WTC11 (cell line): ENCODE measurements around the gene ROPN1L. TPM values are rescaled to one million over a fixed set of nuclear protein-coding genes. Genes with fewer than 3 reads are reported as not detected.

ENCODE experiments used
- ATAC-seq: fragments of 200-7000 bp; cut with Tn5 transposase; 2 replicates; pipeline ENCODE4 v1.10.0; 2021; ENCODE audit warnings: mild to moderate bottlenecking, moderate library complexity
- CTCF ChIA-PET: fragments of 300-600 bp; sonication (Branson Sonifier 250); formaldehyde crosslinking; loops from one replicate; lab custom pipeline; 2021; ENCODE audit warnings: antibody characterized with exemption; lab: Charles Lee
- POLR2A ChIA-PET: fragments of 350-600 bp; sonication (Branson Sonifier 250); formaldehyde crosslinking; loops from one replicate; lab custom pipeline; 2021; ENCODE audit warnings: antibody characterized with exemption; lab: Charles Lee
- DNase-seq: peaks from one replicate; pipeline ENCODE4 v3.0.0; 2021; ENCODE audit warnings: low spot score
- H3K27ac Mint-ChIP-seq: 2 replicates; pipeline ENCODE4 v1.8.0; 2021; ENCODE audit warnings: mixed read lengths
- H3K27me3 Mint-ChIP-seq: 2 replicates; pipeline ENCODE4 v1.8.0; 2021; ENCODE audit warnings: low read depth, mild to moderate bottlenecking, moderate library complexity, mixed read lengths
- H3K36me3 Mint-ChIP-seq: 2 replicates; pipeline ENCODE4 v1.8.0; 2021; ENCODE audit warnings: mixed read lengths
- H3K4me1 Mint-ChIP-seq: 2 replicates; pipeline ENCODE4 v1.8.0; 2022; ENCODE audit warnings: mixed read lengths
- H3K4me3 Mint-ChIP-seq: 2 replicates; pipeline ENCODE4 v1.8.0; 2021; ENCODE audit warnings: mild to moderate bottlenecking, moderate library complexity, mixed read lengths
- H3K9me3 Mint-ChIP-seq: 2 replicates; pipeline ENCODE4 v1.8.0; 2021; ENCODE audit warnings: mixed read lengths
- EMX1 ChIP-seq: fragments of 250-450 bp; sonication (Bioruptor Pico); IDR thresholded peaks from 2 replicates; pipeline ENCODE4 v1.8.0; 2021; ENCODE audit warnings: mild to moderate bottlenecking
- GRHL2 ChIP-seq: fragments of 250-450 bp; sonication (Bioruptor Pico); IDR thresholded peaks from 2 replicates; pipeline ENCODE4 v1.8.0; 2022; ENCODE audit warnings: mild to moderate bottlenecking, moderate library complexity; ENCODE audit not compliant: insufficient replicate concordance, severe bottlenecking
- GTF2I ChIP-seq: fragments of 250-450 bp; sonication (Bioruptor Pico); conservative IDR thresholded peaks from 2 replicates; pipeline ENCODE4 v1.4.0; 2021; ENCODE audit warnings: mild to moderate bottlenecking
- HMGA2 ChIP-seq: fragments of 250-450 bp; sonication (Bioruptor Pico); IDR thresholded peaks from 2 replicates; pipeline ENCODE4 v1.4.0; 2021; ENCODE audit warnings: mild to moderate bottlenecking, moderate library complexity
- MXD4 ChIP-seq: fragments of 250-450 bp; sonication (Bioruptor Pico); IDR thresholded peaks from 2 replicates; pipeline ENCODE4 v1.8.0; 2021; ENCODE audit warnings: mild to moderate bottlenecking, moderate library complexity, borderline replicate concordance
- NFE2L1 ChIP-seq: sonication (generic); formaldehyde crosslinking; IDR thresholded peaks from 2 replicates; pipeline ENCODE4 v1.8.1; 2023; ENCODE audit warnings: missing genetic modification reagents
- NR2C2 ChIP-seq: sonication (generic); formaldehyde crosslinking; IDR thresholded peaks from 2 replicates; pipeline ENCODE4 v1.8.0; 2022; ENCODE audit warnings: mild to moderate bottlenecking, missing genetic modification reagents
- TCF7 ChIP-seq: sonication (generic); formaldehyde crosslinking; IDR thresholded peaks from 2 replicates; pipeline ENCODE4 v1.8.0; 2022; ENCODE audit warnings: mild to moderate bottlenecking, low read depth, missing genetic modification reagents, moderate library complexity
- TEAD4 ChIP-seq: sonication (generic); formaldehyde crosslinking; IDR thresholded peaks from 2 replicates; pipeline ENCODE4 v1.8.0; 2022; ENCODE audit warnings: mild to moderate bottlenecking, missing genetic modification reagents
- ZNF138 ChIP-seq: sonication (generic); formaldehyde crosslinking; conservative IDR thresholded peaks from 2 replicates; pipeline ENCODE4 v1.8.1; 2022; ENCODE audit warnings: mild to moderate bottlenecking, moderate library complexity, missing genetic modification reagents
- ZNF219 ChIP-seq: sonication (generic); formaldehyde crosslinking; IDR thresholded peaks from 2 replicates; pipeline ENCODE4 v1.8.0; 2023; ENCODE audit warnings: missing genetic modification reagents, mild to moderate bottlenecking, borderline replicate concordance
- ZNF396 ChIP-seq: fragments of 250-450 bp; sonication (Bioruptor Pico); IDR thresholded peaks from 2 replicates; pipeline ENCODE4 v1.8.0; 2021; ENCODE audit warnings: mild to moderate bottlenecking, moderate library complexity, borderline replicate concordance
- ZNF423 ChIP-seq: fragments of 250-450 bp; sonication (Bioruptor Pico); IDR thresholded peaks from 2 replicates; pipeline ENCODE4 v2.1.2; 2022; ENCODE audit warnings: mild to moderate bottlenecking, moderate library complexity
- ZNF425 ChIP-seq: fragments of 250-450 bp; sonication (Bioruptor Pico); conservative IDR thresholded peaks from 2 replicates; pipeline ENCODE4 v1.9.0; 2021; ENCODE audit warnings: mild to moderate bottlenecking
- ZNF532 ChIP-seq: fragments of 250-450 bp; sonication (Bioruptor Pico); IDR thresholded peaks from 2 replicates; pipeline ENCODE4 v1.9.0; 2021; ENCODE audit warnings: mild to moderate bottlenecking, borderline replicate concordance
- ZNF671 ChIP-seq: fragments of 250-450 bp; sonication (Bioruptor Pico); IDR thresholded peaks from 2 replicates; pipeline ENCODE4 v1.8.0; 2021; ENCODE audit warnings: mild to moderate bottlenecking
- total RNA-seq: library from RNA; stranded (reverse); gene quantifications from 3 replicates; pipeline ENCODE4 v1.2.3, GENCODE V29; 2021
- TF ChIP-seq, protein P1 (sequence below): sonication (generic); formaldehyde crosslinking; IDR thresholded peaks from 2 replicates; pipeline ENCODE4 v1.8.0; 2022; ENCODE audit warnings: mild to moderate bottlenecking, missing genetic modification reagents
- TF ChIP-seq, protein P2 (sequence below): sonication (generic); formaldehyde crosslinking; IDR thresholded peaks from 2 replicates; pipeline ENCODE4 v1.8.0; 2022; ENCODE audit warnings: mild to moderate bottlenecking, missing genetic modification reagents
- TF ChIP-seq, protein P3 (sequence below): sonication (generic); formaldehyde crosslinking; IDR thresholded peaks from 2 replicates; pipeline ENCODE4 v1.8.1; 2022; ENCODE audit warnings: mild to moderate bottlenecking, moderate library complexity, missing genetic modification reagents

The ROPN1L gene
- total RNA-seq, 1 experiment from 2014 or later, result not detected

GRCh38 chr5:10410662-10411061 is 31.0 kb upstream of the ROPN1L start:
- ChIA-PET POLR2A (no interaction called here), CTCF (no interaction called here)
- peaks cover 76% of the 10 kb centered on the region for H3K36me3 Mint-ChIP-seq
- no peak overlapping the region for H3K4me3 Mint-ChIP-seq
- TF ChIP-seq GRHL2 (CRISPR knock-in tag) (no peak), MXD4 (CRISPR knock-in tag) (no peak), TEAD4 (CRISPR knock-in tag) (no peak), ZNF532 (CRISPR knock-in tag) (no peak), HMGA2 (CRISPR knock-in tag) (no peak), ZNF138 (CRISPR knock-in tag) (no peak), NR2C2 (CRISPR knock-in tag) (no peak), TCF7 (CRISPR knock-in tag) (no peak), GTF2I (CRISPR knock-in tag) (no peak)
- TF ChIP-seq, protein P1, sequence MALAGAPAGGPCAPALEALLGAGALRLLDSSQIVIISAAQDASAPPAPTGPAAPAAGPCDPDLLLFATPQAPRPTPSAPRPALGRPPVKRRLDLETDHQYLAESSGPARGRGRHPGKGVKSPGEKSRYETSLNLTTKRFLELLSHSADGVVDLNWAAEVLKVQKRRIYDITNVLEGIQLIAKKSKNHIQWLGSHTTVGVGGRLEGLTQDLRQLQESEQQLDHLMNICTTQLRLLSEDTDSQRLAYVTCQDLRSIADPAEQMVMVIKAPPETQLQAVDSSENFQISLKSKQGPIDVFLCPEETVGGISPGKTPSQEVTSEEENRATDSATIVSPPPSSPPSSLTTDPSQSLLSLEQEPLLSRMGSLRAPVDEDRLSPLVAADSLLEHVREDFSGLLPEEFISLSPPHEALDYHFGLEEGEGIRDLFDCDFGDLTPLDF (CRISPR knock-in tag), result no peak
- TF ChIP-seq, protein P2, sequence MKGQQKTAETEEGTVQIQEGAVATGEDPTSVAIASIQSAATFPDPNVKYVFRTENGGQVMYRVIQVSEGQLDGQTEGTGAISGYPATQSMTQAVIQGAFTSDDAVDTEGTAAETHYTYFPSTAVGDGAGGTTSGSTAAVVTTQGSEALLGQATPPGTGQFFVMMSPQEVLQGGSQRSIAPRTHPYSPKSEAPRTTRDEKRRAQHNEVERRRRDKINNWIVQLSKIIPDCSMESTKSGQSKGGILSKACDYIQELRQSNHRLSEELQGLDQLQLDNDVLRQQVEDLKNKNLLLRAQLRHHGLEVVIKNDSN, result no peak
- TF ChIP-seq, protein P3, sequence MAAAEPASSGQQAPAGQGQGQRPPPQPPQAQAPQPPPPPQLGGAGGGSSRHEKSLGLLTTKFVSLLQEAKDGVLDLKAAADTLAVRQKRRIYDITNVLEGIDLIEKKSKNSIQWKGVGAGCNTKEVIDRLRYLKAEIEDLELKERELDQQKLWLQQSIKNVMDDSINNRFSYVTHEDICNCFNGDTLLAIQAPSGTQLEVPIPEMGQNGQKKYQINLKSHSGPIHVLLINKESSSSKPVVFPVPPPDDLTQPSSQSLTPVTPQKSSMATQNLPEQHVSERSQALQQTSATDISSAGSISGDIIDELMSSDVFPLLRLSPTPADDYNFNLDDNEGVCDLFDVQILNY (CRISPR knock-in tag), result no peak
- H3K27ac Mint-ChIP-seq, result no peak overlapping the region
- H3K27me3 Mint-ChIP-seq, result no peaks in the 10 kb centered on the region
- H3K9me3 Mint-ChIP-seq, result peaks cover 4% of the 10 kb centered on the region; the same call in 1 of the 2 replicates
- no peak for ATAC-seq
- DNase-seq, result no peak
- no peaks in the 10 kb centered on the region for H3K4me1 Mint-ChIP-seq

GRCh38 chr5:10411336-10411735 is 30.3 kb upstream of the ROPN1L start:
- H3K36me3 Mint-ChIP-seq, result peaks cover 70% of the 10 kb centered on the region
- no peak overlapping the region for H3K4me3 Mint-ChIP-seq
- H3K27me3 Mint-ChIP-seq, result no peaks in the 10 kb centered on the region
- DNase-seq (no peak), ATAC-seq (no peak)
- no peak for TF ChIP-seq ZNF425 (CRISPR knock-in tag)
- no peak for TF ChIP-seq ZNF671
- TF ChIP-seq NFE2L1 (CRISPR knock-in tag), result no peak
- no peak for TF ChIP-seq EMX1 (CRISPR knock-in tag)
- no peak for TF ChIP-seq ZNF423 (CRISPR knock-in tag)
- TF ChIP-seq ZNF396 (CRISPR knock-in tag), result no peak
- no peak for TF ChIP-seq ZNF219 (CRISPR knock-in tag)
- no peaks in the 10 kb centered on the region for H3K9me3 Mint-ChIP-seq
- no peaks in the 10 kb centered on the region for H3K4me1 Mint-ChIP-seq
- ChIA-PET CTCF (no interaction called here), POLR2A (no interaction called here)
- no peak overlapping the region for H3K27ac Mint-ChIP-seq
